NCI-H526 (cell line): ENCODE data around the gene MMEL1.
"Not testable (repeated sequence)": the region's sequence is repeated elsewhere in the genome, so short reads cannot be mapped to it uniquely, and the experiment has no call there.

Experiments used
- DNase-seq, 2 experiments: peaks; one replicate each; lab custom pipeline; 2025; lab: John Stamatoyannopoulos, UW

Gene MMEL1

GRCh38 chr1:2628191-2628932 is 4.5 kb downstream of the MMEL1 start:
- DNase-seq, result no peak

GRCh38 chr1:2627746-2628145 is 5.1 kb downstream of the MMEL1 start:
- DNase-seq, result no peak

- DNase-seq, result not testable (repeated sequence)
Observed at GRCh38 chr1:2625748-2626147, 7.1 kb downstream of the MMEL1 start.

- no peak for DNase-seq
Observed at GRCh38 chr1:2625311-2625710, 7.5 kb downstream of the MMEL1 start.

GRCh38 chr1:2624735-2625300 is 8.0 kb downstream of the MMEL1 start:
- DNase-seq, result no peak

- DNase-seq, result no peak
Observed at GRCh38 chr1:2623571-2624337, 9.1 kb downstream of the MMEL1 start.

GRCh38 chr1:2617971-2618470 is 14.8 kb downstream of the MMEL1 start:
- peak; percentile 29 to 42 for DNase-seq

- no peak for DNase-seq
Observed at GRCh38 chr1:2614145-2614544, 18.7 kb downstream of the MMEL1 start.

- DNase-seq, result no peak
Observed at GRCh38 chr1:2612591-2613365, 20.0 kb downstream of the MMEL1 start.

- DNase-seq, result no peak
Observed at GRCh38 chr1:2611621-2612437, 21.0 kb downstream of the MMEL1 start.

GRCh38 chr1:2611031-2611501 is 21.8 kb downstream of the MMEL1 start:
- DNase-seq, result peak; percentile 36 to 84

GRCh38 chr1:2610036-2610959 is 22.5 kb downstream of the MMEL1 start:
- no peak for DNase-seq

- DNase-seq, result no peak
Observed at GRCh38 chr1:2609319-2610035, 23.3 kb downstream of the MMEL1 start.

- no peak for DNase-seq
Observed at GRCh38 chr1:2607641-2608091, 25.1 kb downstream of the MMEL1 start.

GRCh38 chr1:2606881-2607621 is 25.8 kb downstream of the MMEL1 start:
- no peak for DNase-seq

- no peak for DNase-seq
Observed at GRCh38 chr1:2606396-2606880, 26.4 kb downstream of the MMEL1 start.

GRCh38 chr1:2605509-2606395 is 27.1 kb downstream of the MMEL1 start:
- no peak for DNase-seq
